ENCODE results near the gene PKMYT1.

The PKMYT1 gene

GRCh38 chr16:3017794-3018506 is 37.7 kb upstream of the PKMYT1 start, which contains the start of gene CLDN6:
CLDN6 (minus strand) TSS chr16:3018183; CDS start chr16:3016021, 2,162 bp downstream.
- DNase-seq, result peak in 1 of 2 donors; percentile 13

GRCh38 chr16:3017344-3017743 is 37.1 kb upstream of the PKMYT1 start:
- DNase-seq, result no peak

GRCh38 chr16:3015865-3016521 is 35.7 kb upstream of the PKMYT1 start:
- DNase-seq, result no peak

- DNase-seq, result no peak
These were observed 34.7 kb upstream of the PKMYT1 start for GRCh38 chr16:3014971-3015370.

- DNase-seq, result no peak
These were observed 33.9 kb upstream of the PKMYT1 start for GRCh38 chr16:3013998-3014690.

GRCh38 chr16:3013491-3013951 is 33.3 kb upstream of the PKMYT1 start:
- DNase-seq, result no peak

GRCh38 chr16:3012828-3013420 is 32.7 kb upstream of the PKMYT1 start, which contains the start of gene CLDN9:
CLDN9 (plus strand) TSS chr16:3012923; CDS start chr16:3013363, 440 bp downstream.
- DNase-seq, result no peak

- DNase-seq, result no peak
These were observed 32.0 kb upstream of the PKMYT1 start for GRCh38 chr16:3012246-3012645.

GRCh38 chr16:3010510-3010909 is 30.3 kb upstream of the PKMYT1 start:
- DNase-seq, result no peak

GRCh38 chr16:3009568-3010390 is 29.5 kb upstream of the PKMYT1 start:
- DNase-seq, result no peak

- peak in 1 of 2 donors; percentile 35 for DNase-seq
These were observed 28.4 kb upstream of the PKMYT1 start for GRCh38 chr16:3008690-3009037.

- DNase-seq, result peak; percentile 67 to 84
These were observed 27.9 kb upstream of the PKMYT1 start for GRCh38 chr16:3007957-3008689.

GRCh38 chr16:3007059-3007956 is 27.1 kb upstream of the PKMYT1 start:
- DNase-seq, result peak; percentile 16 to 42

GRCh38 chr16:3004781-3005284 is 24.6 kb upstream of the PKMYT1 start:
- DNase-seq, result peak in 1 of 2 donors; percentile 46

- DNase-seq, result peak in 1 of 2 donors; percentile 42
These were observed 24.1 kb upstream of the PKMYT1 start for GRCh38 chr16:3004319-3004718.

GRCh38 chr16:3003582-3004270 is 23.5 kb upstream of the PKMYT1 start:
- peak; percentile 99 to 100 for DNase-seq

GRCh38 chr16:3001316-3001715 is 21.1 kb upstream of the PKMYT1 start:
- DNase-seq, result no peak

GRCh38 chr16:3000540-3000939 is 20.3 kb upstream of the PKMYT1 start:
- no peak for DNase-seq

GRCh38 chr16:2999929-3000328 is 19.7 kb upstream of the PKMYT1 start:
- no peak for DNase-seq
